WERI-Rb-1 (cell line): ENCODE measurements around the gene ILK.

Experiments
- DNase-seq: peaks from one replicate; pipeline ENCODE4 v3.0.0-alpha.2; 2020
- H3K27ac ChIP-seq: fragments of 250-450 bp; sonication (Bioruptor Pico); 2 replicates; pipeline ENCODE4 v1.5.1; 2020; ENCODE audit warnings: mild to moderate bottlenecking, moderate library complexity
- H3K27me3 ChIP-seq: fragments of 250-450 bp; sonication (Bioruptor Pico); 2 replicates; pipeline ENCODE4 v1.5.1; 2021; ENCODE audit warnings: mild to moderate bottlenecking, low read depth, moderate library complexity; ENCODE audit not compliant: insufficient read depth, severe bottlenecking
- H3K36me3 ChIP-seq: fragments of 250-450 bp; sonication (Bioruptor Pico); 2 replicates; pipeline ENCODE4 v1.5.1; 2020; ENCODE audit warnings: mild to moderate bottlenecking, moderate library complexity
- H3K4me3 ChIP-seq: 2 replicates; pipeline ENCODE4 v1.5.1; 2011; ENCODE audit warnings: low read depth, mild to moderate bottlenecking, control low read depth, low read length
- H3K9me3 ChIP-seq: fragments of 250-450 bp; sonication (Bioruptor Pico); 2 replicates; pipeline ENCODE4 v1.5.1; 2021; ENCODE audit warnings: mild to moderate bottlenecking, moderate library complexity; ENCODE audit not compliant: severe bottlenecking
- CTCF ChIP-seq: IDR thresholded peaks from 2 replicates; pipeline ENCODE4 v1.5.1; 2011; ENCODE audit warnings: low read depth, mild to moderate bottlenecking, control low read depth, inconsistent platforms, low read length

The ILK gene

GRCh38 chr11:6640985-6641701 lies 37.6 kb downstream of the ILK start:
- no peak overlapping the region for H3K4me3 ChIP-seq
- no peaks in the 10 kb centered on the region for H3K9me3 ChIP-seq
- H3K36me3 ChIP-seq = peaks cover 29% of the 10 kb centered on the region
- no peak overlapping the region for H3K27ac ChIP-seq
- H3K27me3 ChIP-seq = no peaks in the 10 kb centered on the region
- DNase-seq = no peak
- TF ChIP-seq CTCF = no peak

- Histone ChIP-seq H3K36me3 (peaks cover 29% of the 10 kb centered on the region), H3K9me3 (no peaks in the 10 kb centered on the region), H3K4me3 (no peak overlapping the region), H3K27me3 (no peaks in the 10 kb centered on the region), H3K27ac (no peak overlapping the region)
- no peak for TF ChIP-seq CTCF
- DNase-seq = no peak
These were observed 39.4 kb downstream of the ILK start for GRCh38 chr11:6642957-6643356.

GRCh38 chr11:6646071-6646470 lies 42.5 kb downstream of the ILK start:
- DNase-seq = no peak
- peaks cover 9% of the 10 kb centered on the region for H3K36me3 ChIP-seq
- no peak overlapping the region for H3K4me3 ChIP-seq
- H3K27me3 ChIP-seq = no peaks in the 10 kb centered on the region
- no peak for TF ChIP-seq CTCF
- no peak overlapping the region for H3K27ac ChIP-seq
- no peaks in the 10 kb centered on the region for H3K9me3 ChIP-seq

GRCh38 chr11:6646576-6646917 lies 43.0 kb downstream of the ILK start:
- TF ChIP-seq CTCF = no peak
- Histone ChIP-seq H3K36me3 (peaks cover 8% of the 10 kb centered on the region), H3K4me3 (no peak overlapping the region), H3K9me3 (no peaks in the 10 kb centered on the region), H3K27me3 (no peaks in the 10 kb centered on the region), H3K27ac (no peak overlapping the region)
- DNase-seq = no peak

GRCh38 chr11:6646918-6647679 lies 43.5 kb downstream of the ILK start:
- no peaks in the 10 kb centered on the region for H3K27me3 ChIP-seq
- no peaks in the 10 kb centered on the region for H3K9me3 ChIP-seq
- H3K27ac ChIP-seq = no peak overlapping the region
- no peak for TF ChIP-seq CTCF
- no peak for DNase-seq
- H3K4me3 ChIP-seq = no peak overlapping the region
- H3K36me3 ChIP-seq = peaks cover 8% of the 10 kb centered on the region
